HepG2 (cell line): ENCODE measurements around the gene SAMD4B. TPM values are rescaled to one million over a fixed set of nuclear protein-coding genes. Genes with fewer than 3 reads are reported as not detected.

ENCODE experiments used
- CAMTA2 ChIP-seq: sonication (generic); formaldehyde crosslinking; IDR thresholded peaks from 2 replicates; pipeline ENCODE4 v1.4.0; 2020; ENCODE audit warnings: mild to moderate bottlenecking, missing genetic modification reagents, borderline replicate concordance
- STAT5B ChIP-seq: sonication (generic); formaldehyde crosslinking; IDR thresholded peaks from 2 replicates; pipeline ENCODE4 v1.4.0; 2020; ENCODE audit warnings: missing genetic modification reagents
- U2AF2 ChIP-seq: fragments of 200-400 bp; formaldehyde crosslinking; IDR thresholded peaks from 2 replicates; pipeline ENCODE4 v1.6.1; 2017; ENCODE audit warnings: low read depth, mild to moderate bottlenecking, low read length
- YEATS2 ChIP-seq: sonication (generic); formaldehyde crosslinking; IDR thresholded peaks from 2 replicates; pipeline ENCODE4 v1.4.0; 2020; ENCODE audit warnings: missing genetic modification reagents, borderline replicate concordance
- ZNF567 ChIP-seq: sonication (generic); formaldehyde crosslinking; IDR thresholded peaks from 2 replicates; pipeline ENCODE4 v1.8.1; 2023; ENCODE audit warnings: mild to moderate bottlenecking, missing genetic modification reagents, borderline replicate concordance
- ZNF746 ChIP-seq: sonication (generic); formaldehyde crosslinking; IDR thresholded peaks from 2 replicates; pipeline ENCODE4 v1.8.0; 2022; ENCODE audit warnings: mild to moderate bottlenecking, missing genetic modification reagents
- polyA plus RNA-seq, 8 experiments: library from polyadenylated mRNA; depleted of rRNA in 3 of 8; stranded (reverse) in 7 of 8; unstranded in 1 of 8; fragments of >200 nt; fragmentation: Illumina TruSeq in 4 of 8; extraction: Trizol in 4 of 8; gene quantifications; 2 replicates each; pipeline versions ENCODE4 v1.2.1 to v1.2.3, GENCODE V29; 2011 to 2016; ENCODE audit warnings: low read depth in 4 of 8, missing spikeins in 1 of 8, mixed read lengths in 1 of 8; ENCODE audit not compliant: insufficient read depth in 1 of 8
- total RNA-seq, 5 experiments: library from RNA; depleted of rRNA; stranded (reverse); fragments of >200 nt; fragmentation: Illumina TruSeq; extraction: Trizol; gene quantifications; 2 replicates each; pipeline ENCODE4 v1.2.3, GENCODE V29; 2016; ENCODE audit warnings: low read depth in 1 of 5
- TF ChIP-seq, protein P1 (sequence below): IDR thresholded peaks from 2 replicates; pipeline ENCODE4 v1.4.0; 2020; ENCODE audit warnings: mild to moderate bottlenecking, missing genetic modification reagents
- TF ChIP-seq, protein P2 (sequence below): sonication (generic); formaldehyde crosslinking; IDR thresholded peaks from 2 replicates; pipeline ENCODE4 v1.4.0; 2020; ENCODE audit warnings: mild to moderate bottlenecking, missing genetic modification reagents
- TF ChIP-seq, protein P3 (sequence below), 2 experiments: fragments of 450-650 bp in 1 of 2; sonication (generic) in 1 of 2; formaldehyde crosslinking in 1 of 2; IDR thresholded peaks; 2 replicates each; pipeline versions ENCODE4 v1.6.1 to v1.8.0; 2016 to 2022; ENCODE audit warnings: antibody characterized with exemption in 1 of 2, mild to moderate bottlenecking in 1 of 2, missing genetic modification reagents in 1 of 2

Gene SAMD4B
- total and polyA plus RNA-seq, 2 of the 13 experiments (the other 11 are each of a cell fraction or from before 2014, with no cell fraction given): 26.0 to 31.8 TPM

DNA sequence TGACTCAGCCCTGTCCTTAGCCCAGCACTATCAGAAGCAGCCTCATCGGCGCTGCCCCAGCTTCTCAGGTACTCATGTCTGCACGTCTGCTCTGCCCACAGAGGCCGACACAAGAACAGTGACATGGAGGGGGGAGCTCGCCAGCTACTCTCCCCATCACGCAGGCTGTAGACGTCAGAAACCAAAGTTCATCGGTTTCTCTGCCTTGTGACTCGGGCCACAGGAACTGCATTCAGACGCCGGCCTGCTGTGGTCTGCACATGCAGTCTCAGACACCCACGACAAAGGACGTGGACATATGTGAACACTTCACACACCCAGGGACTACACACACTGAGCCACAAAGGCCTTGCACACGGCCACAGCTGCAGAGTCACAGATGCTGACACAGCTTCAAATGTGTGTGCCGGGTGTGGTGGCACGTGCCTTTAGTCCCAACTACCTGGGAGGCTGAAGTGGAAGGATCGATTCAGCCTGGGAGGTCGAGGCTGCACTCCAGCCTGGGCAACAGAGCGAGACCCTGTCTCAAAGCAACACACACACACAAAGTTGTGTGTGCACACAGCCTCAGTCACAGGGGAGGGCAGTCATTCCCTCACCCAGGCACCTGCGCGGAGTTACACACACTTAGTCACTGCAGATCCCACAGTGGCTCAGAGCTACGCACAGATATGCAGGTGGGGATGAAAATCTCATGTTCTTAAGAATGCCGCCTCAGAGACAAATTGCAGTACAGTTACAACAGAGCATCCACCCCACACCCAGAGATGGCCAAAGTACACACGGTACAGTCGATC lies 59.5 kb downstream of the SAMD4B start (continued):
- TF ChIP-seq, protein P1, sequence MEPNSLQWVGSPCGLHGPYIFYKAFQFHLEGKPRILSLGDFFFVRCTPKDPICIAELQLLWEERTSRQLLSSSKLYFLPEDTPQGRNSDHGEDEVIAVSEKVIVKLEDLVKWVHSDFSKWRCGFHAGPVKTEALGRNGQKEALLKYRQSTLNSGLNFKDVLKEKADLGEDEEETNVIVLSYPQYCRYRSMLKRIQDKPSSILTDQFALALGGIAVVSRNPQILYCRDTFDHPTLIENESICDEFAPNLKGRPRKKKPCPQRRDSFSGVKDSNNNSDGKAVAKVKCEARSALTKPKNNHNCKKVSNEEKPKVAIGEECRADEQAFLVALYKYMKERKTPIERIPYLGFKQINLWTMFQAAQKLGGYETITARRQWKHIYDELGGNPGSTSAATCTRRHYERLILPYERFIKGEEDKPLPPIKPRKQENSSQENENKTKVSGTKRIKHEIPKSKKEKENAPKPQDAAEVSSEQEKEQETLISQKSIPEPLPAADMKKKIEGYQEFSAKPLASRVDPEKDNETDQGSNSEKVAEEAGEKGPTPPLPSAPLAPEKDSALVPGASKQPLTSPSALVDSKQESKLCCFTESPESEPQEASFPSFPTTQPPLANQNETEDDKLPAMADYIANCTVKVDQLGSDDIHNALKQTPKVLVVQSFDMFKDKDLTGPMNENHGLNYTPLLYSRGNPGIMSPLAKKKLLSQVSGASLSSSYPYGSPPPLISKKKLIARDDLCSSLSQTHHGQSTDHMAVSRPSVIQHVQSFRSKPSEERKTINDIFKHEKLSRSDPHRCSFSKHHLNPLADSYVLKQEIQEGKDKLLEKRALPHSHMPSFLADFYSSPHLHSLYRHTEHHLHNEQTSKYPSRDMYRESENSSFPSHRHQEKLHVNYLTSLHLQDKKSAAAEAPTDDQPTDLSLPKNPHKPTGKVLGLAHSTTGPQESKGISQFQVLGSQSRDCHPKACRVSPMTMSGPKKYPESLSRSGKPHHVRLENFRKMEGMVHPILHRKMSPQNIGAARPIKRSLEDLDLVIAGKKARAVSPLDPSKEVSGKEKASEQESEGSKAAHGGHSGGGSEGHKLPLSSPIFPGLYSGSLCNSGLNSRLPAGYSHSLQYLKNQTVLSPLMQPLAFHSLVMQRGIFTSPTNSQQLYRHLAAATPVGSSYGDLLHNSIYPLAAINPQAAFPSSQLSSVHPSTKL: peak; percentile 72
- peak; percentile 41; the same call in 1 of the 2 replicates for TF ChIP-seq ZNF746 (CRISPR knock-in tag)
- peak; percentile 79 for TF ChIP-seq CAMTA2 (CRISPR knock-in tag)
- TF ChIP-seq STAT5B (CRISPR knock-in tag): peak; percentile 79; the same call in 1 of the 2 replicates
- TF ChIP-seq, protein P2, sequence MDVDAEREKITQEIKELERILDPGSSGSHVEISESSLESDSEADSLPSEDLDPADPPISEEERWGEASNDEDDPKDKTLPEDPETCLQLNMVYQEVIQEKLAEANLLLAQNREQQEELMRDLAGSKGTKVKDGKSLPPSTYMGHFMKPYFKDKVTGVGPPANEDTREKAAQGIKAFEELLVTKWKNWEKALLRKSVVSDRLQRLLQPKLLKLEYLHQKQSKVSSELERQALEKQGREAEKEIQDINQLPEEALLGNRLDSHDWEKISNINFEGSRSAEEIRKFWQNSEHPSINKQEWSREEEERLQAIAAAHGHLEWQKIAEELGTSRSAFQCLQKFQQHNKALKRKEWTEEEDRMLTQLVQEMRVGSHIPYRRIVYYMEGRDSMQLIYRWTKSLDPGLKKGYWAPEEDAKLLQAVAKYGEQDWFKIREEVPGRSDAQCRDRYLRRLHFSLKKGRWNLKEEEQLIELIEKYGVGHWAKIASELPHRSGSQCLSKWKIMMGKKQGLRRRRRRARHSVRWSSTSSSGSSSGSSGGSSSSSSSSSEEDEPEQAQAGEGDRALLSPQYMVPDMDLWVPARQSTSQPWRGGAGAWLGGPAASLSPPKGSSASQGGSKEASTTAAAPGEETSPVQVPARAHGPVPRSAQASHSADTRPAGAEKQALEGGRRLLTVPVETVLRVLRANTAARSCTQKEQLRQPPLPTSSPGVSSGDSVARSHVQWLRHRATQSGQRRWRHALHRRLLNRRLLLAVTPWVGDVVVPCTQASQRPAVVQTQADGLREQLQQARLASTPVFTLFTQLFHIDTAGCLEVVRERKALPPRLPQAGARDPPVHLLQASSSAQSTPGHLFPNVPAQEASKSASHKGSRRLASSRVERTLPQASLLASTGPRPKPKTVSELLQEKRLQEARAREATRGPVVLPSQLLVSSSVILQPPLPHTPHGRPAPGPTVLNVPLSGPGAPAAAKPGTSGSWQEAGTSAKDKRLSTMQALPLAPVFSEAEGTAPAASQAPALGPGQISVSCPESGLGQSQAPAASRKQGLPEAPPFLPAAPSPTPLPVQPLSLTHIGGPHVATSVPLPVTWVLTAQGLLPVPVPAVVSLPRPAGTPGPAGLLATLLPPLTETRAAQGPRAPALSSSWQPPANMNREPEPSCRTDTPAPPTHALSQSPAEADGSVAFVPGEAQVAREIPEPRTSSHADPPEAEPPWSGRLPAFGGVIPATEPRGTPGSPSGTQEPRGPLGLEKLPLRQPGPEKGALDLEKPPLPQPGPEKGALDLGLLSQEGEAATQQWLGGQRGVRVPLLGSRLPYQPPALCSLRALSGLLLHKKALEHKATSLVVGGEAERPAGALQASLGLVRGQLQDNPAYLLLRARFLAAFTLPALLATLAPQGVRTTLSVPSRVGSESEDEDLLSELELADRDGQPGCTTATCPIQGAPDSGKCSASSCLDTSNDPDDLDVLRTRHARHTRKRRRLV (CRISPR knock-in tag): peak; percentile 79; the same call in 1 of the 2 replicates
- TF ChIP-seq ZNF567 (CRISPR knock-in tag): no peak
- no peak for TF ChIP-seq U2AF2
- TF ChIP-seq, protein P3, sequence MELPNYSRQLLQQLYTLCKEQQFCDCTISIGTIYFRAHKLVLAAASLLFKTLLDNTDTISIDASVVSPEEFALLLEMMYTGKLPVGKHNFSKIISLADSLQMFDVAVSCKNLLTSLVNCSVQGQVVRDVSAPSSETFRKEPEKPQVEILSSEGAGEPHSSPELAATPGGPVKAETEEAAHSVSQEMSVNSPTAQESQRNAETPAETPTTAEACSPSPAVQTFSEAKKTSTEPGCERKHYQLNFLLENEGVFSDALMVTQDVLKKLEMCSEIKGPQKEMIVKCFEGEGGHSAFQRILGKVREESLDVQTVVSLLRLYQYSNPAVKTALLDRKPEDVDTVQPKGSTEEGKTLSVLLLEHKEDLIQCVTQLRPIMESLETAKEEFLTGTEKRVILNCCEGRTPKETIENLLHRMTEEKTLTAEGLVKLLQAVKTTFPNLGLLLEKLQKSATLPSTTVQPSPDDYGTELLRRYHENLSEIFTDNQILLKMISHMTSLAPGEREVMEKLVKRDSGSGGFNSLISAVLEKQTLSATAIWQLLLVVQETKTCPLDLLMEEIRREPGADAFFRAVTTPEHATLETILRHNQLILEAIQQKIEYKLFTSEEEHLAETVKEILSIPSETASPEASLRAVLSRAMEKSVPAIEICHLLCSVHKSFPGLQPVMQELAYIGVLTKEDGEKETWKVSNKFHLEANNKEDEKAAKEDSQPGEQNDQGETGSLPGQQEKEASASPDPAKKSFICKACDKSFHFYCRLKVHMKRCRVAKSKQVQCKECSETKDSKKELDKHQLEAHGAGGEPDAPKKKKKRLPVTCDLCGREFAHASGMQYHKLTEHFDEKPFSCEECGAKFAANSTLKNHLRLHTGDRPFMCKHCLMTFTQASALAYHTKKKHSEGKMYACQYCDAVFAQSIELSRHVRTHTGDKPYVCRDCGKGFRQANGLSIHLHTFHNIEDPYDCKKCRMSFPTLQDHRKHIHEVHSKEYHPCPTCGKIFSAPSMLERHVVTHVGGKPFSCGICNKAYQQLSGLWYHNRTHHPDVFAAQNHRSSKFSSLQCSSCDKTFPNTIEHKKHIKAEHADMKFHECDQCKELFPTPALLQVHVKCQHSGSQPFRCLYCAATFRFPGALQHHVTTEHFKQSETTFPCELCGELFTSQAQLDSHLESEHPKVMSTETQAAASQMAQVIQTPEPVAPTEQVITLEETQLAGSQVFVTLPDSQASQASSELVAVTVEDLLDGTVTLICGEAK (IDR thresholded peaks at IDR 0.05): no peak
- TF ChIP-seq, protein P3 (CRISPR knock-in tag; IDR thresholded peaks at IDR 0.05): peak; percentile 94
- TF ChIP-seq YEATS2 (CRISPR knock-in tag): peak; percentile 76; the same call in 1 of the 2 replicates
